ENCODE results near the gene ANKRD17.

DNA sequence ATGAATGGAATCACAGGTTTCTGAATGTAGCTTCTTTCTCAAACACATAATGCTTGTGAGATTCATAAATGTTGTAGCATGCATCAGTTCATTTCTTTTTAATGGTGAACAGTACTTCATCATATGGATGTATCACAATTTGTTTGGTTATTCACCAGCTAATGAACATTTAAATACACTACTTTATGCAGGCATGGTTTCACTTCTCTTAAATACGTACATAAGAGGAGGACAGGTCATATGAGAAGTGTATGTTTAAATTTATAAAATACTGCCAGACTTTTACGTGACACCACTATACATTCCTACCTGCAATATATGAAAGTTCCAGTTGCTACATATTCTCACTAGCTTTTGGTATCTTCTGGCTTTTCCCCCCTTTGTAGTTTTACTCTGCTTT lies 65.4 kb downstream of the ANKRD17 start:
- TF ChIP-seq EZH2phosphoT487 (IDR thresholded peaks at IDR 0.05; ENCODE audit: borderline replicate concordance) = no peak
- TF ChIP-seq, protein P1, sequence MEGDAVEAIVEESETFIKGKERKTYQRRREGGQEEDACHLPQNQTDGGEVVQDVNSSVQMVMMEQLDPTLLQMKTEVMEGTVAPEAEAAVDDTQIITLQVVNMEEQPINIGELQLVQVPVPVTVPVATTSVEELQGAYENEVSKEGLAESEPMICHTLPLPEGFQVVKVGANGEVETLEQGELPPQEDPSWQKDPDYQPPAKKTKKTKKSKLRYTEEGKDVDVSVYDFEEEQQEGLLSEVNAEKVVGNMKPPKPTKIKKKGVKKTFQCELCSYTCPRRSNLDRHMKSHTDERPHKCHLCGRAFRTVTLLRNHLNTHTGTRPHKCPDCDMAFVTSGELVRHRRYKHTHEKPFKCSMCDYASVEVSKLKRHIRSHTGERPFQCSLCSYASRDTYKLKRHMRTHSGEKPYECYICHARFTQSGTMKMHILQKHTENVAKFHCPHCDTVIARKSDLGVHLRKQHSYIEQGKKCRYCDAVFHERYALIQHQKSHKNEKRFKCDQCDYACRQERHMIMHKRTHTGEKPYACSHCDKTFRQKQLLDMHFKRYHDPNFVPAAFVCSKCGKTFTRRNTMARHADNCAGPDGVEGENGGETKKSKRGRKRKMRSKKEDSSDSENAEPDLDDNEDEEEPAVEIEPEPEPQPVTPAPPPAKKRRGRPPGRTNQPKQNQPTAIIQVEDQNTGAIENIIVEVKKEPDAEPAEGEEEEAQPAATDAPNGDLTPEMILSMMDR (conservative IDR thresholded peaks at IDR 0.05; ENCODE audit: low read length) = no peak
